AG09309 (cell line): ENCODE measurements around the gene RUSC1.

Experiments
- DNase-seq: peaks from one replicate; pipeline ENCODE4 v3.0.0-alpha.2; 2010; ENCODE audit warnings: low read depth
- H3K4me3 ChIP-seq: 2 replicates; pipeline ENCODE4 v1.5.1; 2011; ENCODE audit warnings: mild to moderate bottlenecking, low read depth, low read length, moderate library complexity; ENCODE audit not compliant: control insufficient read depth
- CTCF ChIP-seq: IDR thresholded peaks from 2 replicates; pipeline ENCODE4 v1.5.1; 2011; ENCODE audit warnings: mild to moderate bottlenecking, low read depth, low read length, inconsistent platforms; ENCODE audit not compliant: insufficient read depth, control insufficient read depth; ENCODE audit errors: missing control alignments

Gene RUSC1

GRCh38 chr1:155307247-155307740 lies 13.4 kb upstream of the RUSC1 start:
- H3K4me3 ChIP-seq: no peak overlapping the region
- DNase-seq: no peak
- peak; percentile 37 for TF ChIP-seq CTCF

GRCh38 chr1:155308493-155309422 lies 11.9 kb upstream of the RUSC1 start, which contains the start of gene FDPS:
FDPS (plus strand) TSS chr1:155308866; CDS start chr1:155309790, 924 bp downstream.
- TF ChIP-seq CTCF: no peak
- DNase-seq: peak; percentile 95
- H3K4me3 ChIP-seq: peak within 1 kb of the TSS; percentile 65

- peak overlapping the region; percentile 65 for H3K4me3 ChIP-seq
- DNase-seq: no peak
- no peak for TF ChIP-seq CTCF
Measured at GRCh38 chr1:155309423-155310021, 11.2 kb upstream of the RUSC1 start.

GRCh38 chr1:155313261-155313660 lies 7.4 kb upstream of the RUSC1 start:
- no peak for DNase-seq
- no peak for TF ChIP-seq CTCF

GRCh38 chr1:155316922-155317321 lies 3.8 kb upstream of the RUSC1 start:
- no peak for TF ChIP-seq CTCF
- DNase-seq: no peak

More at GRCh38 chr1:155313261-155313660, 7.4 kb upstream of the RUSC1 start:
- H3K4me3 ChIP-seq: no peak overlapping the region

GRCh38 chr1:155318082-155318481 lies 2.6 kb upstream of the RUSC1 start:
- DNase-seq: no peak
- H3K4me3 ChIP-seq: no peak overlapping the region
- no peak for TF ChIP-seq CTCF

More at GRCh38 chr1:155316922-155317321, 3.8 kb upstream of the RUSC1 start:
- H3K4me3 ChIP-seq: no peak overlapping the region
